Fibroblast of lung (primary cell): ENCODE data around the gene ARHGAP6. TPM values are rescaled to one million over a fixed set of nuclear protein-coding genes. Genes with fewer than 3 reads are reported as not detected.

Experiments
- DNase-seq, 2 donors: peaks; one replicate each; pipeline versions ENCODE4 v3.0.0 to v3.0.0-alpha.2; 2010; ENCODE audit warnings: low read depth in 2 of 2
- H2AFZ ChIP-seq: 2 replicates; pipeline ENCODE4 v1.5.1; 2012; ENCODE audit warnings: low read length, control low read depth, inconsistent platforms
- H3K27ac ChIP-seq: 2 replicates; pipeline ENCODE4 v1.5.1; 2011; ENCODE audit warnings: low read length, control low read depth; ENCODE audit not compliant: insufficient read depth
- H3K27me3 ChIP-seq: 2 replicates; pipeline ENCODE4 v1.5.1; 2011; ENCODE audit warnings: mild to moderate bottlenecking, low read length; ENCODE audit not compliant: control insufficient read depth, insufficient read depth
- H3K36me3 ChIP-seq: 2 replicates; pipeline ENCODE4 v1.5.1; 2011; ENCODE audit warnings: low read length; ENCODE audit not compliant: control insufficient read depth, insufficient read depth
- H3K4me1 ChIP-seq: 2 replicates; pipeline ENCODE4 v1.5.1; 2011; ENCODE audit warnings: low read length; ENCODE audit not compliant: control insufficient read depth, insufficient read depth; ENCODE audit errors: extremely low read depth
- H3K4me2 ChIP-seq: 2 replicates; pipeline ENCODE4 v1.5.1; 2011; ENCODE audit warnings: low read length, control low read depth; ENCODE audit not compliant: insufficient read depth; ENCODE audit errors: extremely low read depth
- H3K4me3 ChIP-seq, 4 experiments: fragments of 200-600 bp in 1 of 4; sonication (generic) in 1 of 4; replicated peaks in 1 of 4; 2 replicates each; pipeline ENCODE4 v1.5.1; 2011 to 2016; ENCODE audit warnings: low read length in 4 of 4, low read depth in 3 of 4, mild to moderate bottlenecking in 3 of 4, control low read depth in 2 of 4, inconsistent platforms in 1 of 4, mixed read lengths in 1 of 4; ENCODE audit not compliant: insufficient read depth in 1 of 4; ENCODE audit errors: control extremely low read depth in 1 of 4
- H3K79me2 ChIP-seq: 2 replicates; pipeline ENCODE4 v1.5.1; 2012; ENCODE audit warnings: mild to moderate bottlenecking, low read length, inconsistent platforms; ENCODE audit not compliant: control insufficient read depth, insufficient read depth
- H3K9ac ChIP-seq: 2 replicates; pipeline ENCODE4 v1.5.1; 2011; ENCODE audit warnings: mild to moderate bottlenecking, low read length, control low read depth; ENCODE audit not compliant: insufficient read depth
- H3K9me3 ChIP-seq: 2 replicates; pipeline ENCODE4 v1.5.1; 2012; ENCODE audit warnings: low read depth, low read length; ENCODE audit not compliant: control insufficient read depth, insufficient read depth
- H4K20me1 ChIP-seq: 2 replicates; pipeline ENCODE4 v1.5.1; 2011; ENCODE audit warnings: low read length; ENCODE audit not compliant: control insufficient read depth, insufficient read depth; ENCODE audit errors: extremely low read depth
- CTCF ChIP-seq, 2 donors: IDR thresholded peaks in 1 of 2; conservative IDR thresholded peaks in 1 of 2; 1 replicate in 1 of 2; 2 replicates in 1 of 2; pipeline ENCODE4 v1.5.1; 2011 to 2012; ENCODE audit warnings: low read length in 2 of 2, control low read depth in 1 of 2, inconsistent platforms in 1 of 2, low read depth in 1 of 2, mild to moderate bottlenecking in 1 of 2
- EZH2 ChIP-seq: IDR thresholded peaks from 2 replicates; pipeline ENCODE4 v1.5.1; 2012; ENCODE audit warnings: low read length, control low read depth, mild to moderate bottlenecking; ENCODE audit errors: missing control alignments
- polyA plus RNA-seq, 2 donors: library from polyadenylated mRNA; depleted of rRNA in 1 of 2; stranded (reverse) in 1 of 2; unstranded in 1 of 2; fragments of >200 nt; gene quantifications; 2 replicates each; pipeline ENCODE4 v1.2.1, GENCODE V29; 2011 to 2012; ENCODE audit warnings: missing spikeins in 1 of 2
- total RNA-seq: library from RNA; depleted of rRNA; stranded (reverse); fragments of >200 nt; gene quantifications from 2 replicates; pipeline ENCODE4 v1.2.1, GENCODE V29; 2014

Gene ARHGAP6
- total and polyA plus RNA-seq, 2 donors (not counting 1 experiment from before 2014, with no cell fraction given) = 5.9 to 11.7 TPM

GRCh38 chrX:11462648-11463047 is 203.1 kb downstream of the ARHGAP6 start:
- Histone ChIP-seq H3K4me3 (no peak overlapping the region), H3K79me2 (no peaks in the 10 kb centered on the region), H3K4me1 (peaks cover 2% of the 10 kb centered on the region), H3K9me3 (no peaks in the 10 kb centered on the region), H3K36me3 (no peaks in the 10 kb centered on the region), H3K9ac (no peak overlapping the region), H3K4me2 (no peak overlapping the region), H3K27ac (no peak overlapping the region), H4K20me1 (no peaks in the 10 kb centered on the region), H2AFZ (no peak overlapping the region), H3K27me3 (no peaks in the 10 kb centered on the region)
- no peak for DNase-seq
- TF ChIP-seq CTCF (conservative IDR thresholded peaks at IDR 0.05 in 1 of 2, IDR thresholded peaks at IDR 0.05 in 1 of 2; ENCODE audit: low read depth in 1 of 2, low read length in 2 of 2) (no peak), EZH2 (no peak)

DNA sequence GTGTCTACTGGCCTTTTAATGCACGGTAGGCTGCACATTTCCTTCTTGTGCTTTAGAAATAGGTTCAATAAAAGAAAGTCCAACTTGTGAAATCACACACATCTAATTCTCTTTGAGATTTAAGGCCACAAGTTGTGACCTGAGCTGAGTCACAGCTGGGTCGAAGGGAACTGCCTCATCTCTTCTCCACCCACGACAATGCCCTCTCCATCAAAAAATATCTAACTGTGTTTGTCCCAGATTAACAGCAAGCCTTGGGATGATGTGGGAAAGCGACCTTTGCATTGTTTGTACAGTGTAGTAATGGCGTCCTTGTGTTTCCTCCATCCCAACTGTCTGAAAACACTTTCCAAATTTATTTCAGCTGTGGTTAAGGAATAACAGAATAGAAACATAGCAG is 203.6 kb downstream of the ARHGAP6 start:
- H3K4me3 ChIP-seq = no peak overlapping the region
- H3K36me3 ChIP-seq = no peaks in the 10 kb centered on the region
- peaks cover 2% of the 10 kb centered on the region for H3K4me1 ChIP-seq
- no peak overlapping the region for H3K9ac ChIP-seq
- no peak overlapping the region for H3K4me2 ChIP-seq
- no peaks in the 10 kb centered on the region for H4K20me1 ChIP-seq
- TF ChIP-seq CTCF (conservative IDR thresholded peaks at IDR 0.05 in 1 of 2, IDR thresholded peaks at IDR 0.05 in 1 of 2; ENCODE audit: low read depth in 1 of 2, low read length in 2 of 2) (no peak), EZH2 (no peak)
- DNase-seq = no peak
- H3K27ac ChIP-seq = no peak overlapping the region
- H2AFZ ChIP-seq = no peak overlapping the region
- no peaks in the 10 kb centered on the region for H3K27me3 ChIP-seq
- no peaks in the 10 kb centered on the region for H3K9me3 ChIP-seq
- H3K79me2 ChIP-seq = no peaks in the 10 kb centered on the region

- peak overlapping the region; percentile 35 for H3K4me2 ChIP-seq
Measured at GRCh38 chrX:11461201-11462001, 204.3 kb downstream of the ARHGAP6 start.

More at GRCh38 chrX:11461201-11462001, 204.3 kb downstream of the ARHGAP6 start:
- peaks cover 2% of the 10 kb centered on the region for H3K4me1 ChIP-seq
- no peak overlapping the region for H3K4me3 ChIP-seq
- no peaks in the 10 kb centered on the region for H4K20me1 ChIP-seq
- peak in 1 of 2 donors; percentile 71 for DNase-seq
- no peaks in the 10 kb centered on the region for H3K79me2 ChIP-seq
- no peak overlapping the region for H2AFZ ChIP-seq
- H3K27ac ChIP-seq = no peak overlapping the region
- TF ChIP-seq EZH2 = no peak
- no peak for TF ChIP-seq CTCF (conservative IDR thresholded peaks at IDR 0.05 in 1 of 2, IDR thresholded peaks at IDR 0.05 in 1 of 2; ENCODE audit: low read depth in 1 of 2, low read length in 2 of 2)
- H3K36me3 ChIP-seq = no peaks in the 10 kb centered on the region
- H3K9ac ChIP-seq = no peak overlapping the region
- H3K27me3 ChIP-seq = no peaks in the 10 kb centered on the region
- no peaks in the 10 kb centered on the region for H3K9me3 ChIP-seq
